Measurements from ENCODE around the gene NUP133.

The NUP133 gene

DNA sequence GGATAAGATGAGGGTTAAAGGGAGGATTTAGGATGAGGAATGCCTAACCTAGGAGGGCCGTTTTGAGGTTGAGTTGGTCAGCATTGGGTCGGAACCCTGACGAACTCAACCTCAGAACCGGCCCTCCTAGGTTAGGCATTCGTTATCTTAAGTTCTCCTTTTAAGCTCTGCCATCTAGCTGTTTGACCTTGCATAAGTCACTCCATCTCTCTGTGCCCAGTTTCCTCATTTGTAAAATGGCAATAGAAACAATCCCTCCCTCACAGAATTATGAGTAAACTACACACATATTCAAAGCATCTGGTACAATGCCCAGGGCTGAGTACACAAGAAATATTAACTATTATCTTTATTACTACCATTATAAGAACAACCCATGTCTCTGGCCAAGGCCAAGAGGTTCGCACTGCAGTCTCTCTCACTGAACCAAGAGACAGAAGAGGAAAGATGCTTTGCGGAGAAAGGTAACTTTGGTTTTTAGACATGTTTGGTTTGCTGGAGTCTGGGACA is 45.5 kb upstream of the NUP133 start:
- H3F3A ChIP-seq (ENCODE audit: control insufficient read depth, insufficient read depth), result peaks cover 7% of the 10 kb centered on the region
- H3K27me3 ChIP-seq (ENCODE audit: control insufficient read depth, low read length), result no peaks in the 10 kb centered on the region
- peaks cover 83% of the 10 kb centered on the region for H3K79me2 ChIP-seq (ENCODE audit: control insufficient read depth, low read length)

DNA sequence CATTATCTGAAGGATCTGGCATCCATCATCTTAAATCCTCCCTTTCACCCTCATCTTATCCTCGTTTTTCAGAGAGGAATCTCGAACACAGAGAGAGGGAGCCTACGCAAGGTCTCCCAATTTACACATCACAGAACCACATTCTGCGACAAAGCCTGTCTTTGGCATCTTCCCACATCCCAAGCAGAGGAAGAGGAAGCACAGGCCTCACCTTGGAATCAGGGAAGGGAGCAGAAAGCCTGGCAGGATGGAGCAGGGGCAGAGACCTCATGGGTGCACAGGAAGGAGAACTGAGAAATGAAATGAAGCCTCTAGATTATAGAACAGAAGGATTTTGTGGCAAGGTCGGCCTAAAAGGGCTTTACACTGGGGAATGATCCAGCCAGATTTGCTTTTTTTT is 44.6 kb upstream of the NUP133 start:
- H3K9me2 ChIP-seq (replicated peaks; ENCODE audit: control insufficient read depth, low read length), result no peaks in the 10 kb centered on the region
- H3F3A ChIP-seq (ENCODE audit: control insufficient read depth, insufficient read depth), result peaks cover 7% of the 10 kb centered on the region
- H3K4me2 ChIP-seq (ENCODE audit: low read length), result no peak overlapping the region
- no peaks in the 10 kb centered on the region for H3K9me3 ChIP-seq (ENCODE audit: control insufficient read depth, insufficient read depth, low read length)
- H3K27ac ChIP-seq (ENCODE audit: low read depth, low read length), result no peak overlapping the region
- no peak for TF ChIP-seq EZH2phosphoT487 (IDR thresholded peaks at IDR 0.05; ENCODE audit: borderline replicate concordance, low read length)
- TF ChIP-seq, protein P1, sequence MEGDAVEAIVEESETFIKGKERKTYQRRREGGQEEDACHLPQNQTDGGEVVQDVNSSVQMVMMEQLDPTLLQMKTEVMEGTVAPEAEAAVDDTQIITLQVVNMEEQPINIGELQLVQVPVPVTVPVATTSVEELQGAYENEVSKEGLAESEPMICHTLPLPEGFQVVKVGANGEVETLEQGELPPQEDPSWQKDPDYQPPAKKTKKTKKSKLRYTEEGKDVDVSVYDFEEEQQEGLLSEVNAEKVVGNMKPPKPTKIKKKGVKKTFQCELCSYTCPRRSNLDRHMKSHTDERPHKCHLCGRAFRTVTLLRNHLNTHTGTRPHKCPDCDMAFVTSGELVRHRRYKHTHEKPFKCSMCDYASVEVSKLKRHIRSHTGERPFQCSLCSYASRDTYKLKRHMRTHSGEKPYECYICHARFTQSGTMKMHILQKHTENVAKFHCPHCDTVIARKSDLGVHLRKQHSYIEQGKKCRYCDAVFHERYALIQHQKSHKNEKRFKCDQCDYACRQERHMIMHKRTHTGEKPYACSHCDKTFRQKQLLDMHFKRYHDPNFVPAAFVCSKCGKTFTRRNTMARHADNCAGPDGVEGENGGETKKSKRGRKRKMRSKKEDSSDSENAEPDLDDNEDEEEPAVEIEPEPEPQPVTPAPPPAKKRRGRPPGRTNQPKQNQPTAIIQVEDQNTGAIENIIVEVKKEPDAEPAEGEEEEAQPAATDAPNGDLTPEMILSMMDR (IDR thresholded peaks at IDR 0.05; ENCODE audit: low read depth, low read length, poor library complexity, severe bottlenecking), result no peak
- H3K36me3 ChIP-seq (ENCODE audit: control insufficient read depth, low read length), result peaks cover 14% of the 10 kb centered on the region
- no peaks in the 10 kb centered on the region for H3K27me3 ChIP-seq (ENCODE audit: control insufficient read depth, low read length)
- peaks cover 3% of the 10 kb centered on the region; the same call in 1 of the 2 replicates for H4K20me1 ChIP-seq (ENCODE audit: control insufficient read depth, insufficient read depth, low read depth, low read length)
- H3K4me3 ChIP-seq (ENCODE audit: low read length), result no peak overlapping the region
- H3K4me1 ChIP-seq (ENCODE audit: control insufficient read depth, low read length), result peaks cover 13% of the 10 kb centered on the region
- peaks cover 81% of the 10 kb centered on the region for H3K79me2 ChIP-seq (ENCODE audit: control insufficient read depth, low read length)

More for the DNA sequence above, 45.5 kb upstream of the NUP133 start:
- Histone ChIP-seq H4K20me1 (ENCODE audit: control insufficient read depth, insufficient read depth, low read depth, low read length) (peaks cover 3% of the 10 kb centered on the region; the same call in 1 of the 2 replicates), H3K4me3 (ENCODE audit: low read length) (no peak overlapping the region), H3K4me2 (ENCODE audit: low read length) (no peak overlapping the region), H3K4me1 (ENCODE audit: control insufficient read depth, low read length) (peaks cover 13% of the 10 kb centered on the region), H3K9me2 (replicated peaks; ENCODE audit: control insufficient read depth, low read length) (no peaks in the 10 kb centered on the region), H3K9me3 (ENCODE audit: control insufficient read depth, insufficient read depth, low read length) (no peaks in the 10 kb centered on the region), H3K36me3 (ENCODE audit: control insufficient read depth, low read length) (peaks cover 14% of the 10 kb centered on the region), H3K27ac (ENCODE audit: low read depth, low read length) (no peak overlapping the region)
- TF ChIP-seq EZH2phosphoT487 (IDR thresholded peaks at IDR 0.05; ENCODE audit: borderline replicate concordance, low read length), result no peak
- TF ChIP-seq, protein P1 (IDR thresholded peaks at IDR 0.05; ENCODE audit: low read depth, low read length, poor library complexity, severe bottlenecking), result no peak

DNA sequence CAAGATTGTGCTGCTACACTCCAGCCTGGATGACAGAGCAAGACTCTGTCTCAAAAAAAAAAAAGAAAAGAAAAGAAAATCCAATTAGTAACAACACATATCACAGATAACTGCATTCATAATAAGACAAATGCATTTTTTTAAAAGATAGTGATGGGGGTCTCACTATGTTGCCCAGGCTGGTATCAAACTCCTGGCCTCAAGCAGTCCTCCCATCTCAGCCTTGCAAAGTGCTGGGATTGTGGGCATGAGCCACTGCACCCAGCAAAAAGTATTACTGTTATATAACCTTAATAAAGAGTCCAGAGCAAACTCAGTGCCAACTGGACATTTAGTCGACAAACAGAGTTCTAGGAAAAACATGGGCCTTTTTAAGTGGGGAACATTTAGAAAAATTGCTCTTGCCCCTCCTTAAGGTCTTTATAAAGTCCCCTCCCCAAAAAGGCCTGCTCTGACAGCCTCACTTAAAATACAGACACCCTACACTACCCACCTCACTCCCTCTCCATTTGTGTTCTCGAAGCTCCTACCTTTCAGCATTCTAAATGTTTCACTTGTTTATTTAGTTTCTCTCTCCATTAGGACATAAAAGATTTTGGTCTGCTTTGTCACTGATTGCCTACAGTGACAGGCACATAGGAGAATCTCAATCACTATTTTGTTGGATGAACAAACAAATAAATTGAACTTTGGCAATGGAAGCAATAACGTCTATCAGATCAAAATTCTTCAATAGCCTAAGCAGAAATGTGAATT is 42.8 kb upstream of the NUP133 start:
- Histone ChIP-seq H3K4me1 (ENCODE audit: control insufficient read depth, low read length) (no peaks in the 10 kb centered on the region), H3K4me2 (ENCODE audit: low read length) (no peak overlapping the region), H4K20me1 (ENCODE audit: control insufficient read depth, insufficient read depth, low read depth, low read length) (no peaks in the 10 kb centered on the region; the same call in 1 of the 2 replicates), H3F3A (ENCODE audit: control insufficient read depth, insufficient read depth) (no peaks in the 10 kb centered on the region), H3K9me2 (replicated peaks; ENCODE audit: control insufficient read depth, low read length) (no peaks in the 10 kb centered on the region), H3K36me3 (ENCODE audit: control insufficient read depth, low read length) (peaks cover 19% of the 10 kb centered on the region), H3K27ac (ENCODE audit: low read depth, low read length) (no peak overlapping the region), H3K9me3 (ENCODE audit: control insufficient read depth, insufficient read depth, low read length) (no peaks in the 10 kb centered on the region), H3K27me3 (ENCODE audit: control insufficient read depth, low read length) (no peaks in the 10 kb centered on the region), H3K4me3 (ENCODE audit: low read length) (no peak overlapping the region), H3K79me2 (ENCODE audit: control insufficient read depth, low read length) (peaks cover 64% of the 10 kb centered on the region)
- no peak for TF ChIP-seq EZH2phosphoT487 (IDR thresholded peaks at IDR 0.05; ENCODE audit: borderline replicate concordance, low read length)
- TF ChIP-seq, protein P1 (IDR thresholded peaks at IDR 0.05; ENCODE audit: low read depth, low read length, poor library complexity, severe bottlenecking), result no peak

All from DOHH2 (cell line).